OCI-LY3 (cell line): ENCODE results near the gene PCBP2.
A peak's percentile ranks its signal among the peaks of the same experiment; 100 is the strongest.
"Not testable (repeated sequence)": the region's sequence is repeated elsewhere in the genome, so short reads cannot be mapped to it uniquely, and the experiment has no call there.

Source experiments
- H2AFZ ChIP-seq: fragments of 200-600, 300-600 bp; shearing (Covaris generic); 2 replicates; pipeline ENCODE4 v1.6.0; 2014; ENCODE audit warnings: antibody characterized with exemption, low read depth, low read length
- H3K27ac ChIP-seq: fragments of 200-600, 300-600 bp; sonication (generic); 2 replicates; pipeline ENCODE4 v1.5.1; 2014; ENCODE audit warnings: mild to moderate bottlenecking, low read length, moderate library complexity, mixed read lengths
- H3K27me3 ChIP-seq: fragments of 200-600, 300-600 bp; sonication (generic); 2 replicates; pipeline ENCODE4 v1.6.1; 2014; ENCODE audit warnings: low read depth, low read length, mixed read lengths
- H3K36me3 ChIP-seq: fragments of 200-600, 300-600 bp; sonication (generic); replicated peaks from 2 replicates; pipeline ENCODE3; 2014; ENCODE audit warnings: low read depth, low read length, mixed read lengths
- H3K4me1 ChIP-seq: fragments of 300-600, 200-600 bp; sonication (generic); 2 replicates; pipeline ENCODE4 v1.6.1; 2014; ENCODE audit warnings: low read length, mixed read lengths
- H3K4me2 ChIP-seq: fragments of 200-600, 300-600 bp; sonication (generic); 2 replicates; pipeline ENCODE4 v1.6.1; 2014; ENCODE audit warnings: low read length, mixed read lengths
- H3K4me3 ChIP-seq: fragments of 300-600, 200-600 bp; sonication (generic); 2 replicates; pipeline ENCODE4 v1.5.1; 2014; ENCODE audit warnings: antibody characterized with exemption, mild to moderate bottlenecking, low read length, moderate library complexity
- H3K79me2 ChIP-seq: fragments of 300-600, 200-600 bp; shearing (Covaris generic); 2 replicates; pipeline ENCODE4 v1.6.1; 2014; ENCODE audit warnings: mild to moderate bottlenecking, low read length, mixed read lengths
- H3K9ac ChIP-seq: fragments of 300-600, 200-600 bp; shearing (Covaris generic); 2 replicates; pipeline ENCODE4 v1.6.0; 2014; ENCODE audit warnings: mild to moderate bottlenecking, low read length, moderate library complexity
- H3K9me3 ChIP-seq: fragments of 200-600, 300-600 bp; shearing (Covaris generic); 2 replicates; pipeline ENCODE4 v1.6.1; 2014; ENCODE audit warnings: low read length, mixed read lengths; ENCODE audit not compliant: insufficient read depth
- H4K20me1 ChIP-seq: fragments of 200-600, 300-600 bp; sonication (generic); 2 replicates; pipeline ENCODE4 v1.6.1; 2016; ENCODE audit warnings: low read length, mixed read lengths; ENCODE audit not compliant: insufficient read depth
- CTCF ChIP-seq: fragments of 200-600, 300-600 bp; sonication (generic); IDR thresholded peaks from 2 replicates; pipeline ENCODE4 v1.5.1; 2014; ENCODE audit warnings: antibody characterized with exemption, low read length, low read depth
- EZH2phosphoT487 ChIP-seq: fragments of 200-600 bp; shearing (Covaris generic); IDR thresholded peaks from 2 replicates; pipeline ENCODE4 v1.6.1; 2018; ENCODE audit warnings: antibody characterized with exemption, mixed run types, low read depth

PCBP2 gene

DNA sequence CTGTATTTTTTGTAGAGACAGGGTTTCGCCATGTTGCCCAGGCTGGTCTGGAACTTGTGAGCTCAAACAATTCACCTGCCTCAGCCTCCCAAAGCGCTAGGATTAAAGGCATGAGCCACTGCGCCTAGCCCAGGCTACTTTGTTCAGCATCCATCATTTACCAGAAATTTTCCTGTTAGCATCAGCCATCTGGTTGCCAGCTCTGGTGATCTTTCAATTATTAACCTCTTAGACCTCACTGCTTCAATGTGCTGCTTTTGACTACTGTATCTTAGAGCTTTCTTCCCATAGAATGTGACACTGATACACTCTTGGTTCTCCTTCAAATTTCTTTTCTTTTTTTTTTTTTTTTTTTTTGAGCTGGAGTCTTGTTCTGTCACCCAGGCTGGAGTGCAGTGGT, 33.7 kb upstream of the PCBP2 start:
- no peak for TF ChIP-seq CTCF
- no peak for TF ChIP-seq EZH2phosphoT487
- H3K9ac ChIP-seq = no peak overlapping the region
- H3K4me2 ChIP-seq = 0 out of 2 replicates have a peak overlapping the region, but pooled peaks have one; percentile 18

GRCh38 chr12:53419756-53420155, 32.1 kb upstream of the PCBP2 start:
- Histone ChIP-seq H3K9ac (no peak overlapping the region), H3K4me3 (no peak overlapping the region), H3K4me2 (no peak overlapping the region), H2AFZ (no peak overlapping the region), H3K4me1 (peaks cover 28% of the 10 kb centered on the region), H3K27ac (no peak overlapping the region), H3K36me3 (no peaks in the 10 kb centered on the region), H4K20me1 (no peaks in the 10 kb centered on the region), H3K27me3 (peaks cover 9% of the 10 kb centered on the region), H3K9me3 (no peaks in the 10 kb centered on the region), H3K79me2 (no peaks in the 10 kb centered on the region)
- TF ChIP-seq EZH2phosphoT487 (no peak), CTCF (no peak)

More for the DNA sequence above, 33.7 kb upstream of the PCBP2 start:
- H2AFZ ChIP-seq = no peak overlapping the region
- H3K4me1 ChIP-seq = peaks cover 28% of the 10 kb centered on the region
- no peak overlapping the region for H3K4me3 ChIP-seq
- no peaks in the 10 kb centered on the region for H3K36me3 ChIP-seq
- no peak overlapping the region for H3K27ac ChIP-seq
- no peaks in the 10 kb centered on the region for H4K20me1 ChIP-seq
- peaks cover 9% of the 10 kb centered on the region for H3K27me3 ChIP-seq
- H3K79me2 ChIP-seq = no peaks in the 10 kb centered on the region
- H3K9me3 ChIP-seq = no peaks in the 10 kb centered on the region

DNA sequence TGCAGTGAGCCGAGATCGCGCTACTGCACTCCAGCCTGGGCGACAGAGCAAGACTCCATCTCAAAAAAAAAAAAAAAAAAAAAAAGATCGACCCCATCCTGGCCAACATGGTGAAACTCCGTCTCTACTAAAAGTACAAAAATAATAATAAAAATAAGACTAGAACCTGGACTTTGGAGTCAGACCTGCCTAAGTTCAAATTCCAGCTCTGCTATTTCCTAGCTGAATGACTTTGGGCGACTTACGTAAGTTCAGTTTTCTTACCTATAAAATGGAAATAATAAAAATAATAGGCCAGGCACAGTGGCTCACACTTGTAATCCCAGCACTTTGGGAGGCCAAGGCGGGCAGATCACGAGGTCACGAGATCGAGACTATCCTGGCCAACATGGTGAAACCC, 29.7 kb upstream of the PCBP2 start:
- H3K9ac ChIP-seq, H2AFZ ChIP-seq, H3K9me3 ChIP-seq, H3K27ac ChIP-seq, H3K4me2 ChIP-seq, H3K27me3 ChIP-seq, H3K4me3 ChIP-seq, H3K36me3 ChIP-seq, H4K20me1 ChIP-seq, H3K79me2 ChIP-seq: not testable (repeated sequence)
- H3K4me1 ChIP-seq = peaks cover 21% of the 10 kb centered on the region

DNA sequence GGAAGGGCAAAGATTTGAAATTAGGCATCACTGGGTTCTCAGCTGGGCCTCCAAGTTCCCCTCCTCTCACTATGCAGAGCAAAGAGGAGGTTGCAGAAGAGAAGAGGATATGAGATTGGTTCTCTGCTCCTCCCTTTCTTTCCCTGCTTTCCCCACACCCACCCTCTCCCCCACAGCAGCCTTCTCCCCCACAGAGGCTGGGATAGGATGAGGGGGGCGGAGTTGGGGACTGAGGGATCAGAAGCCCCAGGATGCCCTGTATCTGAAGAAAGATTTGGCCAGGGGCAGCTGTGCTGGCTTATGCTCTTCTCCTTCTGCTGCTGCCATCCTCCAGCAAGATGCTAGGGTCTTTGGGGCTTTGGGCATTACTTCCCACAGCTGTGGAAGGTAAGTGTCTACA, 28.3 kb upstream of the PCBP2 start, which contains the start of gene AMHR2:
TSS of gene AMHR2 (plus strand) at position 259 of the 400 bp plus-strand sequence. CDS start at position 339, 80 bp downstream.
- H2AFZ ChIP-seq = no peak within 1 kb of the TSS

More for the DNA sequence above, 28.3 kb upstream of the PCBP2 start, which contains the start of gene AMHR2:
- Histone ChIP-seq H3K36me3 (no peaks in the 10 kb centered on the region), H3K4me1 (peaks cover 8% of the 10 kb centered on the region), H4K20me1 (no peaks in the 10 kb centered on the region), H3K4me2 (no peak within 1 kb of the TSS), H3K9ac (no peak within 1 kb of the TSS), H3K79me2 (no peaks in the 10 kb centered on the region), H3K27ac (no peak within 1 kb of the TSS), H3K9me3 (no peaks in the 10 kb centered on the region), H3K4me3 (no peak within 1 kb of the TSS), H3K27me3 (peaks cover 9% of the 10 kb centered on the region)
- TF ChIP-seq CTCF = no peak
- TF ChIP-seq EZH2phosphoT487 = no peak
